ENCODE results near the gene BMP5.

The BMP5 gene

GRCh38 chr6:55811074-55811473 is 64.3 kb downstream of the BMP5 start:
- DNase-seq = no peak

- no peak for DNase-seq
Observed at GRCh38 chr6:55802259-55802658, 73.1 kb downstream of the BMP5 start.

- no peak for DNase-seq
Observed at GRCh38 chr6:55798571-55798970, 76.8 kb downstream of the BMP5 start.

GRCh38 chr6:55794136-55794812 is 81.1 kb downstream of the BMP5 start:
- peak; percentile 12 for DNase-seq

- DNase-seq = peak; percentile 4
Observed at GRCh38 chr6:55785273-55785672, 90.1 kb downstream of the BMP5 start.

GRCh38 chr6:55782275-55782674 is 93.1 kb downstream of the BMP5 start:
- DNase-seq = no peak

GRCh38 chr6:55778705-55779104 is 96.7 kb downstream of the BMP5 start:
- DNase-seq = no peak

GRCh38 chr6:55777469-55777868 is 97.9 kb downstream of the BMP5 start:
- DNase-seq = peak; percentile 11

- no peak for DNase-seq
Observed at GRCh38 chr6:55776113-55776512, 99.3 kb downstream of the BMP5 start.

GRCh38 chr6:55775029-55775318 is 100.4 kb downstream of the BMP5 start:
- no peak for DNase-seq

- no peak for DNase-seq
Observed at GRCh38 chr6:55774286-55775028, 100.9 kb downstream of the BMP5 start.

GRCh38 chr6:55773620-55774216 is 101.7 kb downstream of the BMP5 start:
- DNase-seq = no peak

- no peak for DNase-seq
Observed at GRCh38 chr6:55772730-55773129, 102.7 kb downstream of the BMP5 start.

GRCh38 chr6:55759536-55759935 is 115.9 kb downstream of the BMP5 start:
- DNase-seq = no peak

- peak; percentile 78 for DNase-seq
Observed at GRCh38 chr6:55758156-55758937, 117.0 kb downstream of the BMP5 start.

- no peak for DNase-seq
Observed at GRCh38 chr6:55756531-55757031, 118.8 kb downstream of the BMP5 start.

GRCh38 chr6:55748880-55749279 is 126.5 kb downstream of the BMP5 start:
- DNase-seq = no peak

- DNase-seq = no peak
Observed at GRCh38 chr6:55746473-55746872, 128.9 kb downstream of the BMP5 start.

GRCh38 chr6:55734256-55734655 is 141.1 kb downstream of the BMP5 start:
- DNase-seq = no peak

- no peak for DNase-seq
Observed at GRCh38 chr6:55729665-55730064, 145.7 kb downstream of the BMP5 start.

GRCh38 chr6:55726144-55726543 is 149.2 kb downstream of the BMP5 start:
- DNase-seq = no peak

- no peak for DNase-seq
Observed at GRCh38 chr6:55714831-55715230, 160.6 kb downstream of the BMP5 start.

- DNase-seq = no peak
Observed at GRCh38 chr6:55713436-55713835, 162.0 kb downstream of the BMP5 start.

Measured in fibroblast of skin of scalp (primary cell).